ENCODE results near the gene GAB2.

DNA sequence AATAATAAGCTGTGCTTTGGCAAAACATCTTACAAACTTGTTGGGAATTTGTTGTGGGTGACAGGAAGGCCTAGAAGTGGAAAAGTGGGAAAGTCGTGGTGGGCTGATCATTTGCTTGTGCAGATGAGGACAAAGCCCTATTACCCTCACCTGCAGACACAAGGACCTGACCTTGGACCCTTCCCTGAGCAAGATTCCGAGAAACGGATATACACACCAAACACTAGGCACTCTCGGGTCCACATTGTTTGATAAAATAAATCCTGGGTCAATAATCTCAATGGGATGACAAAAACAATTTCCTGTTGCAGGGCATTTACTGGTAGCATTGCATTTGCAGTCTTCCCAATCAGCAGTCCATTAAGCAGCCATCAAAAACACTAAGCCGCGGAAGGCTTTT lies 89.7 kb downstream of the GAB2 start:
- TF ChIP-seq POLR2AphosphoS5 (IDR thresholded peaks at IDR 0.05; ENCODE audit: low read depth, low read length) (no peak), POLR2A (IDR thresholded peaks at IDR 0.05; ENCODE audit: low read depth, low read length) (no peak), TAF1 (IDR thresholded peaks at IDR 0.05; ENCODE audit: low read depth, low read length) (no peak), SPI1 (IDR thresholded peaks at IDR 0.05; ENCODE audit: low read depth, low read length) (no peak), POU2F2 (IDR thresholded peaks at IDR 0.05; ENCODE audit: low read depth, low read length) (no peak)
